Activated CD8-positive, alpha-beta memory T cell treated with anti-CD3 and anti-CD28 coated beads, Interleukin-2, amount 50 U/mL, for 1 hour (primary cell): Measurements from ENCODE around the gene BRD4.

ENCODE experiments used
- DNase-seq: peaks from one replicate; pipeline ENCODE4 v3.0.0-alpha.2; 2020; ENCODE audit errors: extremely low read depth

Gene BRD4

GRCh38 chr19:15289673-15290072 is 42.7 kb downstream of the BRD4 start:
- DNase-seq, result no peak

DNA sequence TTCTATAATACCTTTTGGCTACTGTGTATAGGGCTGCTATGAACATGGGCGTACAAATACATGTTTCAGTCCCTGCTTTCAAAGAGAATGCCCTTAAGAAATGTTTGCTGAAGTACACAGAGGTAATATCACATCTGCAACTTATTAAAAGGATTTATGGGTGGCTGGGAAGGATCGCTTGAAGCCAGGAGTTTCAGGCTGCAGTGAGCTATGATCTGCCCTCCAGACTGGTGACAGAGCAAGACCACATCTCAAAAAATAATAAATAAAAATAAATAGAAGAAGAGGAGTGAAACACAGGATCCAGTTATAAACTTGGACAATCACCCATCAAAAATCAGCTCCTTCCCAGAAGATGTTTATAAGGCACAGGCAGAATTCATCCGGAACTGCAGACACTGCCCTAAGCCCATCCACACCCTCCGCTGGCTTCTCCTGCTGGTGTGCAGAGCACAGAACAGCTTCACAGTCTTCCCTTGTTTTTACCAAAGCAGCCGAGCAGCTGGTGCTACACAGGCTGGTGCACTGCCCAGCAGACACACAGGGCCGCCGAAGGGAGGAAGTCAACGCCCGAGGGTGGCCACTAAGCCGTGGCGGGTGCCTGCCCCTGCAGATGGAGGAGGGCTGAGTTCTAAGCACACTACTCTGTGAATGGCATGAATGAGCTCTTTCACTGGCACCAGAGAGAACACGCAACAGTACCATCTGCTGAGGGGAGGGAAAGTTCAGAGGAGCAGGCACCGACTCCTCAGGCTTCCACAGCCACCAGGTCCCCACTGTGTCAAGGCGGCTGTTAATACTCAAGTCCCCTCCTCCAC is 44.0 kb downstream of the BRD4 start:
- no peak for DNase-seq

DNA sequence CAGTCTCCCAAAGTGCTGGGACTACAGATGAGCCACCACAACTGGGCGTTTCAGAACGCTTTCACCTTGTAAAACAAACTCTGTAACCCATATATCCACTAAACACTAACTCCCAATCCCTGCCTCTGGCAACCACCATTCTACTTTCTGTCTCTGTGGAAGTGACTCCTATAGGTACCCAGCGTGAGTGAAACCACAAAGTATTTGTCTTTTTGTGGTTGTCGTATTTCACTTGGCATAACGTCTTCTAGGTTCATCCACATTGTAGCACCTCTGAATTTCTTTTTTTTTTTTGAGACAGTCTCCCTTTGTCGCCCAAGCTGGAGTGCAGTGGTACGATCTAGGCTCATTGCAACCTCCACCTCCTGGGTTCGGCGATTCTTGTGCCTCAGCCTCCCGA is 44.8 kb downstream of the BRD4 start:
- DNase-seq, result no peak

DNA sequence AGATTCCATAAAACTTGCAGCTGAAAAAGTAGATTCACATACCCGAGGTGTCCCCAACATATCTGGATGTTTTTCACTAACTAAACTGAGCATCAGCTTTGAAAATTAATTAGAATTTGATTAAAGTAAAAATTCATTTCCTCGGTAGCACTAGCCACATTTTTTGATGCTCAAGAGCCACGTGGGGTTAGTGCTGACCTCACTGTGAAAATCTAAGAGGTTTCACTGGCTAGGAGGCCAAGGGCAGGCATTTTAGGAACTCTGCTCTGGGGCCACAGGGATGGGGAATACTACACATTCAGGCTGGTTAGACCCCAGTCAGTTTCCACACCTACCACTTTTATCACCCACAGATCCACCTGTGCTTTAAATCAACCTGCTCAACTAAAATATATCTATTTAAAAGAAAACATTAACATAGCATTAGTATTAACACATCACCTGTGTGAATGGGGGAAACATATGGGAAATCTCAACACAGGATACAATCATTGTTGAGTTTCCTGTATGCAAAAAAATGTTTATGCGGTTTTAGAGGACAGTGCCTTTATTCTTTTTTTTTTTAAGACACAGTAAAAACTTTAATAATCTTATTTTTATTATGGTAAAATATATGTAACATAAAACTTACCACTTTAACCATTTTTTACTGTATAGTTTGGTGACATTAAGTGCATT is 45.5 kb downstream of the BRD4 start:
- DNase-seq, result no peak

GRCh38 chr19:15285896-15286591 is 46.3 kb downstream of the BRD4 start:
- no peak for DNase-seq

- no peak for DNase-seq
These were observed 47.4 kb downstream of the BRD4 start for GRCh38 chr19:15284896-15285295.

DNA sequence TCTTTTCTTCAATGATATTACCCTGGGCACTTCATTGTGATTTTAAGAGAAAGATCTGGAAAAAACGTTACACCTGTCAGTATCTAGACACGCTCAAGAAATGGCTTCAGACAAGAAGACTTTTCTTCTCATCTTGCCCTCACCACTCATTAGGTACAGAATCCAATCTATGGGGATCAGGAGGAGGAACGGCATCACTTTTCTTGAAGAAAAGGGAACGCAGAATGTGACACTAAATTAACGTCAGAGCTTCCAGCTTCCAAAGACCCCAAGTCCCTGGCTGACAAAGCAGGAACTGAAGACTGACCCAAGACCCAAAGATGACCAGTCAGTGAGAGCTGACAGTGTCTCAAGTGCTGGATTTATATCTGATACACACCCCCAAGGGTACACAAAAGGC is 48.2 kb downstream of the BRD4 start:
- DNase-seq, result no peak

DNA sequence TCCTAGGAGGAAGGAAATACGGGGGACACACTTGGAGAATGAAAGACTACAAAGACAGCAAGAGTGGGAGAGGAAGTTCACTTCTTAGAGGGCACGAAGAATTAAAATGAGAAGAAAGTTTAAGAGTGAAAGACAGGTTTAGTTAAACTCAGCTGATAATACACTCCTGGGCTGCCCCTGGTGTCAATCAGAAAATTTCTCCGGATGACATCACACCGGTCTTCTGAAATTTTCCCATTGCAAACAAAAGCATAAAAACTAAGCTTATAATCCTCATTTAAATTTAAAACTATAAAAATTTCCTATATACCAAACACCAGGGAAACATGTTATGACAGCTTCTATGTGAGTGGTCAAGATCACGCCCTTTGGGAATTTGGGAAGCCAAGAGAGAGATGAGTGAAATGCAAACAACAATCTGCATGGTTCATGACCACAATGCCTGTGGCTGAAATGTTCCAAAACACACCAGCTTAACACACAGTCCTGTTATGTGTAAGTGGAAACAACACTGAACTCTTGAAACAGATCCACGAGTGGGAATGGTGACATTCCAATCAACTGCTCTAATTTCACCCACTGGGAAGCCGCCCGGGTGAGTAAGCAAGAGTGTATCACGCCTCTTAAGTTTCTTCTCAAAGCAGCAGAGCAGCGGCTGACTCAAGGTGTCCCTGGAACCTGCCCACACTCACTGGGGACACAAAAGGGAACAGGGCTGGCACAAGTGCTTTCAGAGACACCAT is 49.0 kb downstream of the BRD4 start:
- no peak for DNase-seq

- DNase-seq, result no peak
These were observed 50.0 kb downstream of the BRD4 start for GRCh38 chr19:15282311-15282705.

- DNase-seq, result no peak
These were observed 51.2 kb downstream of the BRD4 start for GRCh38 chr19:15280915-15281683.

GRCh38 chr19:15280048-15280725 is 52.2 kb downstream of the BRD4 start:
- DNase-seq, result no peak

DNA sequence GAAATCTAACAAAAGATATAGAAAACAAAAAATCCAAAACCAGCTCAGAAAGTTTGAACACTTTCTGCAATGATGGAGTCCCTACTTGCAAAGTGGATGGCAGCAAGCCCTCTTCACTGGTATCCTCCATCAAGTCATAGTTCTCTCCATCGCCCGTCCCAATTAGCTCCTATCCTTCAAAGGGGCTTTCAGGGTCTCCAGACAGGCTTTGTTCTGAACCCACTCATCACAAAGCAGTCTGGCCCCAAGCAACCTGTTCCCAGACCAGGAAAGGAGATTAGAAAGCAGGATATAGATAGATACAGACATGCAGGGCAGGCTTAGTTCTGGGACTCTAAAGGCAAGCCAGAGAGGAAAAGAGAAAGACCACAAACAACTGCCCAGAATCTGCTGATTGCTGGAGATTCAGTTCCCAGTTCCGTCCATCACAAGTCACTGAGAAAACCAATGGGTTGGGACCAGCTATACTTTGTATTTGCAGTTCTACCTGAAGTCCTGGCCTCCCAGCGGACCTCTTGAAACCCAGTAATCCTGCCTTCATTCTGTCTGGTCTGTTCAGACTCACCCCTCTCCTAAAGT is 52.9 kb downstream of the BRD4 start:
- DNase-seq, result no peak

DNA sequence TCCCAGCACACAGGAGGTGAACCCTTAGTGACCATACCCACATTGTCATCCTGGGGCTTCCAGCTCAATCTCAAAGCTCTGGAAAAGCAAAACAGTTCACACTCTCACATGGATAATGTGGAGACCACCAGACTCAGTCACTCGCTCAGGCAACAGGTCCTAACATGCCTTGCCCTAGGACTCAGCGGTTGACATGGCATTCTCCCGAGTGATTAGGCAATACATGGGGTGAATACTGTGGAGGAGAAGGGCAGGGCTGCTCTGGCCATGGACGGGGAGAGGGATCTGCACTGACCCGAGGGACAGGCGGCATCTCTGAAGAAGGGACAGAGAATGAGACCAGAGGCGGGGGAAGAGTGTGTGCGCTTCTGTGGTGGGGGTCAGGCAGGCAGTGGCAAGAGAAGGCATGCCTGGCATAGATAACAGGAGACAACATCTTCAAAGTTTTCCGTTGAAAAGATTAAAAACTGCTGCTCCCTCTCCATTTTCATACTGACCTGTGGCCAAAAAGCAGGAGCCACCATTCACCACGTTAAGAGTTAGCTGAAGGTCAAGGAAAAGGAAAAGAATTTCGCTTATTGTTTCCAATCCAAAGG is 55.6 kb downstream of the BRD4 start:
- DNase-seq, result no peak

GRCh38 chr19:15274477-15274876 is 57.9 kb downstream of the BRD4 start:
- no peak for DNase-seq

DNA sequence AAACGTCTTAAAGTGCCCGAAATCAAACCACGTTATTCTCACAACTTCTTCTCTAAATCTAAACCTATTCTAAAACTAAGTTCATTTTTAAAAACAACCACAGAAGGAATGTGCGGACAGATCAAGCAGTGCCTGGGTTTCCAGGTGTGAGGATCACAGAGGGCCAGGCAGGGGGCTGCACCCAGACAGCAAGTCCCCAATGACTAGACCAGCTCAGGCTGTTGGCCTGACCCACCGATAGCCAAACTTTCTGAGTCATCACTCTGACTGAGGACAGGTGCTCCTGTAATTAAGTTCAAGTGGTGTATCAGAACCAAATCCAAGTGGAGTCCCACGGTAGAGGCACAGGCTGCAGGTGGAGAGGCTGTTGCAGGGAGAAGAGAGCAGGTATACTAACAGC is 62.5 kb downstream of the BRD4 start:
- DNase-seq, result no peak

- no peak for DNase-seq
These were observed 63.4 kb downstream of the BRD4 start for GRCh38 chr19:15268928-15269253.

DNA sequence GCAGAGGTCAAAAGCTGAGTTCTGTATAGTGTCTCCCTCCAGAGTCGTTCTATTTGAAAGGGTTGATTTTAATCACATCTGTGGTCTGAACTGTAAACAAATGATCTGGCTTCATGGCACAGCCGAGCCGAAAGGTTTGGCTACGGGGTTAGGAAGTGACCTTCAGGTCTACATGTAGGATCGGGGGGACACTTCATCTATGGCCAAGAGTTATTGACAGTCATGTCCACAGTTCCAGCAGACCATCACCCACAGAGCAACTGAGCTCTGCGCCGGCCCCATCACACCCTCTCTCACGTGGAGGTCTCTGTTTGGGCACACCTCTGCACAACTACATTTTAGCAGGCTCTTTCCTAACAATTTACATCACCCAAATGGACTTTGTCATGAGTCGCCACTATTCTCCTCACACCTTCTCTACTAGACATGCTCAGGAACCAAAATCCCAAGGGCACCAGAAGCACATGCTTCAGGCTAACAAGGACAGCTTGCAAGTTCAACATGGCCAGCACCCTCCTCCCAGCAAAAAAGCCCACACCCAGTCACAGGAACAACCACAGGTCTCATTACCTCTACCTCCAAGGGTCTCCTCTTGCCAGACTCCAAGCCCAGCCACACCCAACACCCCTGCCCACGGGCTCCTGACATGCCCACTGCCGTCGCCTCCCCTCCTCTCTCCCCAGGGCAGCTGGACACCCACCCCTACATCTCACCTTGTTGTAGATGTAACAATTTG is 64.0 kb downstream of the BRD4 start:
- no peak for DNase-seq

- DNase-seq, result no peak
These were observed 65.7 kb downstream of the BRD4 start for GRCh38 chr19:15266683-15267082.

DNA sequence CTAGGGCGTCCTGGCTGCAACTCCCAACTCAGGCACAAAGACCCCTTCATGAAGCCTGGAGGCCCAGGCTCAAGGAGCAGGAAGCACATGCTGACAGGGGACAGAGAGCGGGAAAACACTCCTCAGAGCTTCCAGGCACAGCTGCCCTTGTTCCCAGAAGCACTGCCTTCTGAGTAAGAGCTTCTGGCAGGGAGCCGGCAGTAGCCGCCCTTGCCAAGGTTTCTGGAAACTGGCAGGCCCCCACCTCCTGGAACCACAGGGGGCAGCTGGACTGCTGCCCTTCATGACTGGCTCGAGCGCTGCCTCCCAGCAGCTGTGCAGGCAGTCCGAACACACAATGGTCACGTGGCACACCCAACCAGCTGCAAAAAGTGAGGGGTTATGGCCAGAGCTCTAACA is 66.5 kb downstream of the BRD4 start:
- DNase-seq, result no peak
